ENCODE data around the gene TBC1D21. TPM values are rescaled to one million over a fixed set of nuclear protein-coding genes. Genes with fewer than 3 reads are reported as not detected.

The TBC1D21 gene
- total RNA-seq, 1 donor from 2014 or later = not detected

DNA sequence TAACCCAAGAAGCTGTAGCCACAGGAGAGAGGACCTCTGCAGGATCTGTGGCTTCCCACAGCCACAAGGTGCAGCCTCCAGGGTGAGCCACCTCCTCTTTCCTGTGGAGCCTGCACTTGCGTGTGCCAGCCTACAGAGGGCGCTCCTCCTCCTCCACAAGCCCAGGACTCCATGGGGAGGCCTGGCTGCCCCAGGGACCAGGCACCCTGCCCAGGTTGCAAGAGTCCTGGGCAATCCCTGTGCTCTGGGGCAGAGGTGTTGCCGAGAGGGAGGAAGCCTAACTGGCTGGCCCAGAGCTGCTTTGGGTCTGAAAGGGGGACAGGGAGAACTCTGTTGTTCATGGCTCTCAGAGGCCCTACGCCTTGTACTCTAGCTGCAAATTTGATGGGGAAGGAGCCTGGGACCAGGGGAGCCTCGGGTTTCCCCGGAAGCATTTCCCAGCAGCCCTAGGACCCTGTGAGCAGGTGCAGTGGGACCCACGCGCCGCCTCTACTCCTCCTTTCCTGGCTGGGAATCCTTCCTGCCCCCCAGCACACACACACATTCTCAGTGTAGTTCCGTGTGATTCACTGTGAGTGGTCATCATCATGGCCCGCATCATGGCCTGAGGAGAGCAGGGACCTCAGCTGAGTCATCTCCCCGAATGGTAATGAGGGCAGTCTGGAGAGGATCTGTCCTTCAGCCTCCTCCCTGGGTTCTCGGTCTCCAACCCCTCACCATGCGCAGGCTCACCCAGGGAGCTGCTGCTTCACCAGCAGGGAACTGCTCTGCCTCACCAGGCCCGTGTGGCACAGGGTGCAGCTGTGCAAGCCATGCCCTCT, 24.3 kb downstream of the TBC1D21 start:
- Histone ChIP-seq H3K27ac (no peak overlapping the region), H3K9me3 (no peaks in the 10 kb centered on the region), H3K36me3 (no peaks in the 10 kb centered on the region), H3K4me3 (no peak overlapping the region), H3K27me3 (ENCODE audit: low read depth) (peaks cover 5% of the 10 kb centered on the region), H3K4me1 (no peaks in the 10 kb centered on the region)
- TF ChIP-seq, protein P1, sequence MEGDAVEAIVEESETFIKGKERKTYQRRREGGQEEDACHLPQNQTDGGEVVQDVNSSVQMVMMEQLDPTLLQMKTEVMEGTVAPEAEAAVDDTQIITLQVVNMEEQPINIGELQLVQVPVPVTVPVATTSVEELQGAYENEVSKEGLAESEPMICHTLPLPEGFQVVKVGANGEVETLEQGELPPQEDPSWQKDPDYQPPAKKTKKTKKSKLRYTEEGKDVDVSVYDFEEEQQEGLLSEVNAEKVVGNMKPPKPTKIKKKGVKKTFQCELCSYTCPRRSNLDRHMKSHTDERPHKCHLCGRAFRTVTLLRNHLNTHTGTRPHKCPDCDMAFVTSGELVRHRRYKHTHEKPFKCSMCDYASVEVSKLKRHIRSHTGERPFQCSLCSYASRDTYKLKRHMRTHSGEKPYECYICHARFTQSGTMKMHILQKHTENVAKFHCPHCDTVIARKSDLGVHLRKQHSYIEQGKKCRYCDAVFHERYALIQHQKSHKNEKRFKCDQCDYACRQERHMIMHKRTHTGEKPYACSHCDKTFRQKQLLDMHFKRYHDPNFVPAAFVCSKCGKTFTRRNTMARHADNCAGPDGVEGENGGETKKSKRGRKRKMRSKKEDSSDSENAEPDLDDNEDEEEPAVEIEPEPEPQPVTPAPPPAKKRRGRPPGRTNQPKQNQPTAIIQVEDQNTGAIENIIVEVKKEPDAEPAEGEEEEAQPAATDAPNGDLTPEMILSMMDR (IDR thresholded peaks at IDR 0.05) = peak; percentile 72
- intact Hi-C loops (cut with DNase I) = no loop called here
- ATAC-seq = peak; percentile 74 to 76
- DNase-seq = peak; percentile 65

DNA sequence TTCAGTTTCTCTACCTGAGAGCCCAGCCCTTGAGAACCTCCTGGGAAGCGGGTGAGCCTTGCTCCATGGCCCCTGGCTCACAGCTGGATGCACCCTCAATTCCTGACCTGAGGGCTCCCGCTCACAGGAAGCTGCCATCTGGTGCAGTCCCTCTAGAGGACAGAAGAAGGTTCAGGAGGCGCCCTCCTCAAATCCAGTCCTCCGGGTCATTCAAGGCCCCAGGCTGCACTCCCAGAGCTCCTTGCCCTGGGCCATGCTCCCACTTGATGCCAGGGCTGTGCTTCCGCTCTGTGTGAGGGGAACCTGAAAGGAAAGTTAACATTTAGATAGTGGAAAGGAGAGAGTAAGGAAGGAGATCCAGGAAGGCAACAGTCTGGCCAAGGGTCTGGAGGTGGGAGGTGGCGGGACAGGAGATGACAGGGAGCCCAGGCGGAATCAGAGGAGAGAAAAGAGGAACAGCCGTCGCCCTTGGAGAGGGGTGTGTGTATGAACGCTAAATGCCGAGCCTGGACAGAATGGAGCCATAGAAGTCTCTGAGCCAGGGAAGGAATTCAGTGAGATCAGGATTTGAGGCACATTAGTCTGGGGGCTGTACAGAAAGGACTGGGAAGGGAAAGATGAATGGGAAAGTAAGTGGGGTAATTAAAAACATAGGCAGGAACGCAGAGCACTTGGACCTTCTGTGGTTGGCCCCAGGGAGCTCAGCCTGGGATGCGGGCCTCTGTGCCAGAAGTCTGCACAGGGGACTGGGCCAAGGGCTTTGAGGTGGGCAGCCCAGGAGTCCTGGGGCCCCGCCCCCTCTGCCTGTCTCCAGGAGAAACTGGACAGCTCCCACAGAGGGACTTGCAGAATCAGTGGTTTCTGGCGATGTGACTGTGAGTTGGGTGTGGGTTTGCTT, 26.1 kb downstream of the TBC1D21 start:
- Histone ChIP-seq H3K9me3 (no peaks in the 10 kb centered on the region), H3K4me3 (no peak overlapping the region), H3K27me3 (ENCODE audit: low read depth) (peaks cover 5% of the 10 kb centered on the region), H3K27ac (no peak overlapping the region), H3K4me1 (no peaks in the 10 kb centered on the region), H3K36me3 (no peaks in the 10 kb centered on the region)
- ATAC-seq (no peak), DNase-seq (no peak)
- intact Hi-C loops (cut with DNase I) = no loop called here
- TF ChIP-seq, protein P1 (IDR thresholded peaks at IDR 0.05) = no peak

DNA sequence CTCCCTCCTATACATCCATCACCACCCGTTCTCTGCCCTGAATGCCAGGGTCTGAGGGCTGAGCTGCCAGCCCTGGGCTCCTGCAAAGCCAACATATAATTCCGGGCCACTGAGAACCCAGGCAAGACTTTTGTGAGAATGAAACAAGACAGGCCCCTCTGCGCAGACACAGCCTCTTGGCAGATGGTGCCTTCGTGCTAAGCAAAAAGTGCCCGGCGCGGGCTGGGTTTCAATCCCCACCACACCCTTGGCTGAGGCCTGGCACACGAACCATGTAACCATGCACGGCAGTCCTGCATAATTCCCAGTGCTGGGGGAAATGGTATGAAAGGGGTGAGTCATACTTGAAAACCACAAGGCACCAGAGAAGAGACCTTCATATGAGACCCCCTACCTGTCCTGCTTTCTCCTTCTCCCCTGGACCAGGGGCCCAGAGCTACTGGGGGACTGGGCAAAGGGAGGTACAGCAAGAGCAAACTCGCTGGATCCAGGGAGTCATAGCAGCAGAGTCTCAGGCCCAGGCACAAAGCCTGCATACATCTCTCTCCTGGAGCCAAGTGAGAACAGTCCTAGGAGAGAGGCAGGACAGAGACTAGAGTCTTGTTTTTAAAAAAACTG, 26.8 kb downstream of the TBC1D21 start:
- TF ChIP-seq, protein P1 (IDR thresholded peaks at IDR 0.05) = no peak
- Histone ChIP-seq H3K4me1 (no peaks in the 10 kb centered on the region), H3K27ac (no peak overlapping the region), H3K9me3 (no peaks in the 10 kb centered on the region), H3K4me3 (no peak overlapping the region), H3K27me3 (ENCODE audit: low read depth) (peaks cover 1% of the 10 kb centered on the region), H3K36me3 (no peaks in the 10 kb centered on the region)
- DNase-seq (no peak), ATAC-seq (no peak)
- intact Hi-C loops (cut with DNase I) = no loop called here

DNA sequence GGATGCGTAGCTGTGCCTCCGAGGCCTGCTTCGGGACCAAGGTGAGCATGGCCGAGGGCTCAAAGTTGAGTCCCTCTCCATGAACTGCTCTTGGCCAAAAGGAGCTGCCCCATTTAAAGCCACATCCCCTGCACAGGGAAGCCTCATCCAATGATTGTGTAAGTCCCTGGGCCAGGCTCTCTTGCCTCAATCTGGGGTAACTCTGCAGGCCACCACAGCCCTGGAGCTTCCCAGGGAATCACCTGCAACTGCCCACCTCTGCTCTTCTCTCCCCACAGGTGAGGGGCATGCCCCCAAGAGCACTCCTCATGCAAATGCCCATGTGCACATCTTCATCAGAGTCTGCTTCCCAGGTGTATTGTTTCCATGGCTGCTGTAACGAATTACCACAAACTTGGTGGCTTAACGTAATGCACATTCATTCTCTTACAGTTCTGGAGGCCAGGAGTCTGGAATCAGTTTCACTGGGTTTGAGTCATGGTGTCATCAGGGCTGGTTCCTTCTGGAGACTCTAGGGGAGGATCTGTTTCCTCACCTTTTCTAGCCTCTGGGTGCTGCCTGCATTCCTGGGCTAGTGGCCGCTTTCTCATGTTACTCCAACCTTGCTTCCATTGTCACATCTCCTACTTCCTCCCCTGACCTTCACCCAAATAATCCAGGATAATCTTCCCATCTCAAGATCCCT, 27.9 kb downstream of the TBC1D21 start:
- DNase-seq (peak; percentile 12), ATAC-seq (no peak)
- TF ChIP-seq, protein P1 (IDR thresholded peaks at IDR 0.05) = no peak

More for the DNA sequence above, 27.9 kb downstream of the TBC1D21 start:
- Histone ChIP-seq H3K27ac (no peak overlapping the region), H3K36me3 (no peaks in the 10 kb centered on the region), H3K27me3 (ENCODE audit: low read depth) (no peaks in the 10 kb centered on the region), H3K9me3 (no peaks in the 10 kb centered on the region), H3K4me3 (no peak overlapping the region), H3K4me1 (no peaks in the 10 kb centered on the region)
- intact Hi-C loops (cut with DNase I) = no loop called here
